HG03159 (cell line): ENCODE data around the gene TULP4.

Source experiments
- ATAC-seq: cut with Tn5 transposase; IDR thresholded peaks from one replicate; pipeline ENCODE4 v1.9.1; 2021; ENCODE audit warnings: mild to moderate bottlenecking, moderate library complexity; ENCODE audit not compliant: unreplicated experiment

The TULP4 gene

DNA sequence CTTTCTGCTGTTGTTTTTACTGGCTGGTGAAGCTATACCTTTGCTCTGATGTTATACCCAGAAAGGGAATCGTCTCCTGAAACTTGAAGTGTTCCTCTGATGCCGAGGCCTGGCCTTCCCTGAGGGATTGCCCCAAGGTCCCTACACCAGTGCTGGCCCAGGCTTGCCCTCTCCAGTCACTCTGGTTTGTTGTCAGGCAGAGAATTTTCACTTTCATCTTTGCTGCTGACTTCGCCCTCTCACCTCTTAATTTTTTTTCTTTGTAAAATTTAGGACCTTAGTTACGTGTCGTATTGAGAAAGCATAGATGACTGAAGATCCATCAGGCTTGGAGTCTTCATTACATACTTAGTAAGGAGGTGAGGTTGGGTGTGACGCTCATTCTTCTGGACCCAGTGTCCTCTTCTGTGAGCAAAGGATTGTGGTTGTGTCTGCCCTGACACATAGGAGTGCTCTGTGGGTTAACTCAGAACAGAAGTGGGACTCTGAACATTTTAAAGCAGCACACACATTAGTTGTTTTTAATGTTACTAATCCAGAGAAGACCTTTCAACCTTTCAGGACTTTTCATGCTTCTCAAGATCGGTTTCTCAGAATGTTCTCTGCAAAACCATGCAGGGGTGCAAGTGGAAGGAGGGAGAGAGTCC is 45.4 kb downstream of the TULP4 start:
- ATAC-seq = peak; percentile 53

DNA sequence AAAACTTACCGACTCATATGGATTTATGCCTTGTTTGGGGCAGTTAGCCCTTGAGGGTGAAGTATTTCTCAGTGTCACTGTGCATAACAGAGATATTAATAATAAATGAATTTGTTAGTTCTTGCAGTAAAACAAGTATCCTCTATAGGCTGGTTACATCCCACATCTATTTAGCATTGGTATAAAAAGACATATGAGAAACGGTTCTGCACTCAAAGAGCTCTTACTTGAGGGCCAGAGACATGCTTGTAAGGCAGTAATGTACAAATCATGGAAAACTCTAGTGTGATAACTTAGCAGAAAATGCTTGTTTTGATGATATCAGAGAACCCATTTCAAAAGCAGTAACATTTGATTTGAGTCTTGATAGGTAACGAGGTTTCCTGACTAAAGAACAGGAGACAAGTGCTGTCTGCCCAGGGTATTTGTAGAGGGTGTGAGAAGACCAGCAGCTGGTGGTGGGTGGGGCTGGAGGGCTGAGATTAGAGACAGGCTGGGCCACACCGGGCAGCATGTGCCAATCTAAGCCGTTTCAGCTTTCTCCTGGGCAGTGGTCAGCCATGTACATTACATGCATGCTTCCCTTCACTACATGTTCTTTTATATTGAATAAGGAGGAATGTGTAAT is 46.3 kb downstream of the TULP4 start:
- no peak for ATAC-seq

GRCh38 chr6:158361068-158361467 is 48.8 kb downstream of the TULP4 start:
- no peak for ATAC-seq

DNA sequence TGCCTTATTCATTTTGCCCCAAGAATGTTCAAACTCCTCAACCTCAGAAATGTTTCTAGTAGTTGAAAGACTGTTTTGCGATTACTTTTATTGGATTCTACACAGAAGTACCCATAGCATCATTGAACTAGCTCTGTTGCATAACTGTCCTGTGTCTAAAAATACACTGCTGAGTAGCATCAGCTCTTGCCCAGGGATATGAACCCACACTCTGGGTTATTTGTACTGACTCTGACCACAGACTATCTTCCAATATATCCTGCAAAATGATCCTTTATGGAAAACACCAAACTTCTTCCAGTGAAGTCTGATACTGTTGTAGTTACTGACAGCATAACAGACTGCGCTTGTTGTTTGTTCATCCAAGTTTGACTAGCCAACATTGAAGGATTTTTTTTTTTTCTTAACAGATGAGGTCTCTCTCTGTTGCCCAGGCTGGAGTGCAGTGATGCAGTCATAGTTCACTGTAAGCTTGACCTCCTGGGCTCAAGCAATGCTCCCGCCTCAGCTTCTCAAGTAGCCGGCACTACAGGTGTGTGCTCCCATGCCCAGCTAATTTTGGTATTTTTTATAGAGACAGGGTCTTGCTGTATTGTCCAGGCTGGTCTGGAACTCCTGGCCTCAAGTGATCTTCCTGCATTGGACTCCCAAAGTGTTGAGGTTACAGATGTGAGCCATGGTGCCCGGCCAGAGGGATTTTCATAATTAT is 49.9 kb downstream of the TULP4 start:
- no peak for ATAC-seq

GRCh38 chr6:158366363-158366762 is 54.1 kb downstream of the TULP4 start:
- ATAC-seq = no peak

- no peak for ATAC-seq
Observed at GRCh38 chr6:158367816-158368215, 55.6 kb downstream of the TULP4 start.

DNA sequence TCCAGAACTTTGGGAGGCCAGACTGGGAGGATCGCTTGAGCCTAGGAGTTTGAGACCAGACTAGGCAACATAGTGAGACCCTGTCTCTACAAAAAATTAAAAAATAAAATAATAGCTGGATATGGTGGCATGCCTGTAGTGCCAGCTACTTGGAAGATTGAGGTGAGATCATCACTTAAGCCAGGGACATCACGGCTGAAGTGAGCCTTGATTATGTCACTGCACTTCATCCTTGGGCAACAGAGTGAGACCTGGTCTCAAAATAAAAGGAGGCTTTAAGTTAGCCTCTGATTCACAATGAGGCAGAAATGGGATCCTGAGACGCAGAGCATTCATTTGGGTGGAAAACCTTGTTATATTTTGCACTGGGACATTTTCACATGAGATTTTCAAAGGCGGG is 57.0 kb downstream of the TULP4 start:
- no peak for ATAC-seq

DNA sequence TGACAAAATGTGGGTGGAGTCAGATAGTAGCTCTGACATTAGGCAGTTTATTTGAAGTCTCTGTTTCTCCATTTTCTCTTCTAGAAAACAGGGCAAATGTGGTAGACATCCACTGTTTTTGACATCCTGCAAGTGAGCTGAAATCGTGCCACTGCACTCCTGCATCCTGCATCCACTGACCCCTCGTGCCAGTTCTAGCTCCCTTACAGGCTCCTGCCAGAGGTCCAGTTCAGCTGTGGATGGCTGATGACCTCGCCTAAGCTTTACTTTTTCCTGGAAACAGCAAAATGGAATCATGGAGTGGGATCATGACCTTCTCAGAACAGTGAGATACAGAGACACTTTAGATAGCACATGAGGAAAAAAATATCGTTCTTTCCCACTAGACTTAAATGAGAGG is 58.5 kb downstream of the TULP4 start:
- no peak for ATAC-seq

GRCh38 chr6:158371261-158371660 is 59.0 kb downstream of the TULP4 start:
- no peak for ATAC-seq

- no peak for ATAC-seq
Observed at GRCh38 chr6:158372574-158372973, 60.3 kb downstream of the TULP4 start.

- ATAC-seq = no peak
Observed at GRCh38 chr6:158373214-158373613, 60.9 kb downstream of the TULP4 start.

DNA sequence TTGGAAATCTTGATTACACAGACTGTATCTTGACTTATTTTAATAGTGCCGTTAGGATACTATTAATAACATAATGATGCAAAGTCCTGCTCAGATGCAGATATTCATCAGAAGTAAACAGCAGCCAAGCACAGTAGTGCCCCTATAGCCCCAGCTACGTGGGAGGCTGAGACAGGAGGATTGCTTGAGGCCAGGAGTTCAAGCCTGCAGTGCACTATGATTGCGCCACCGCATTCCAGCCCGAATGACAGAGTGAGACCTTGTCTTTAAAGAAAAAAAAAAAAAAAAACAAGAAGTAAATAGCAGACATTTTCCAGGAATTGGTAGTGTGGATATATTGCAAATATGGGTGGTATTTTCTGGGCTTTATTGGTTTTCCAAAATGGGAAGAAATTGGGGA is 61.8 kb downstream of the TULP4 start:
- no peak for ATAC-seq

- no peak for ATAC-seq
Observed at GRCh38 chr6:158376631-158377081, 64.4 kb downstream of the TULP4 start.

DNA sequence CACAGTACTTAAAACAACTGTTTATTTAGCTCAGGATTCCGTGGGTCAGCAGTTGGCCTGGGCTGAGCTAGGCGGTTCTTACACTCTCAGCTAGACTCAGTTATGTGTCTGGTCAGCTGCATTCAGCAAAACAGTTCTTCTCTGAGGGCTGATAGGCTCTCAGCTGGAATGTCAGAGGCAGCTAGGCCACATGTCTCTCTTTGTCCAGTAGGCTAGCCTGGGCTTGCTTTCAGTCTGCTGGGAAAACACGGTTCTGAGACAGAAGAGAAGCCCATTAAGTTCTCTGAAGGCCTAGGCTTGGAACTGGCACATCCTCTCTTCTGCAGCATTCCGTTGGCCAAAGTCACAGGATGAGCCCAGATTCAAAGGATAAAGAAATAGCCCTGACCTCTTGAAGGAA is 65.6 kb downstream of the TULP4 start:
- ATAC-seq = no peak

DNA sequence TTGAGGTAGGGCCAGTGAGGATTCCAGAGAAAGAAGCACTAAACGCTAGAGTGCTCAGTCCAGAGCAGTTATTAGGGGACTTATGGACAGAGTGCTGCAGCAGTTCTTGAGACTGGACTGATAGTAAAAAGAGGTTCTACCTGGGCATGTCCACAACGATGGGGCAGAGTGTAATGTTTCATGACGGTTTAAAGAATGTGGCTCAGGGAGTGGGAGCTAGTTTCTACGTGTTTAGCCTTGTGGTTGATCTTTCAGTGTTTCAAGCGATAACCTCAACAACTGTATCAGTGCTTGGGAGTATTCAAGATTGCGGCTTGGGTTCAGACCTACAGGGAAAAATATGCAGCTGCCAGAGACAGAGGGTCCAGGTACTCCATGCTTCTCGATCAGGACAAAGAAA is 67.1 kb downstream of the TULP4 start:
- no peak for ATAC-seq

DNA sequence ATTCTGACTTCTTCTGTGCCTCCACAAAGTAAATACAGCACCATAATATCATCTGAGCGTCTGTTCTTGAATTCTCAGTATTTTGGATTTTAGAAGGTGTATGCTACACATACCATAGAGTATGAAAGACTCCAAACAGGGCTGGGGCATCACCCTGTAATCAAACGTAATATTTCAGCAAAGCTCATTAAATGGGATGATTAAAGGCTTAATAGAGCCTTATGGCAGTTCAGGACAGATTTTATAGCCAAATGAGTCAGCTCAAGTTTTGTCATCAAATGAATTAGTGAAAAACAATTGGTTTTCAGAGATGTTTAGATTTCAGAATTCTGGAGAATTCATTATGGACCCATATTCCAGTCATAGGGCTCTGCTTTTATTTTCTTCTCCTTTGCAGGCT is 68.9 kb downstream of the TULP4 start:
- ATAC-seq = no peak

GRCh38 chr6:158382491-158382890 is 70.2 kb downstream of the TULP4 start:
- ATAC-seq = no peak

- ATAC-seq = no peak
Observed at GRCh38 chr6:158383057-158383456, 70.8 kb downstream of the TULP4 start.

GRCh38 chr6:158383542-158383941 is 71.3 kb downstream of the TULP4 start:
- ATAC-seq = no peak

DNA sequence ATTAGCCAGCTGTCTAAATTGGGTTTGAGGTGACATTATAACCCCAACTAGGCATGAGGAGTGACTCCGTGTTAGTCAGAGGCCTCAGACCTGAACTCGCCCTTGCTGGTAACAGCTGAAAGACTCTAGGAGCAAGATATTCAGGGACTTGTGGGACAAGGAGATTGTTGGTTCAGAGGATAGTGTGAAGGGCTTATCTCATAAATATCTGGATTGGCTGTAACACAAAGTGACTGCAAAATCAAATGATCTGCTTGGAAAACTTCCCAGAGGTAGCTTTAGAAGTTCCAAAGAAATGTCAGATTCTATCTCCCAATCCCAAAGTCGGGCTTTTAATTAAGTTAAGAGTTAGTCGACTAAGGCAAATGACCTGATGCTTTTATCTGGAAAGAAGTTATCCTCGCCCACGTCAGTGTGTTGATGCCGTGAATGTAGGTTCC is 72.4 kb downstream of the TULP4 start:
- ATAC-seq = no peak

GRCh38 chr6:158387036-158387435 is 74.8 kb downstream of the TULP4 start:
- no peak for ATAC-seq

DNA sequence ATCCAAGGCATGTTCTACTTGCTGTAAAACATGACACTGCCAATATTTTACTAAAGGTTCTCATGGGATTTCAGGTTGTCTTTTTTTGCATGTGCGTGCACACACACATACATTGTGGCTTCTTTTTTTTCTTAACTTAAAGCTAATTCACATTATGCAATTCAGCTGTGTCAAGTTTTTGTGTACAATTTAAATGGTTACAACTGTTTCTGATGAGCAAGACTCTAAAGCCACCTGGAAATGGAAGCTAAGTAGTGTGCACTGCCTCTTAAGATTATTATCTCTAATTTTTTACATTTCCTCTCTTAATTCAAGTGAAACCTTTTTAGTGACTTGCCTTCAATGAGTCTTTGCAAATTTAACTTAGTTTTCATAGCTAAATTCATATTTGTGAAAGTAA is 75.3 kb downstream of the TULP4 start:
- ATAC-seq = no peak
